HFFc6 (cell line): ENCODE results near the gene PKD1L1. TPM values are rescaled to one million over a fixed set of nuclear protein-coding genes. Genes with fewer than 3 reads are reported as not detected.

Experiments
- DNase-seq: peaks from one replicate; pipeline ENCODE4 v3.0.0-alpha.2; 2018
- H3K27ac Mint-ChIP-seq: 2 replicates; pipeline ENCODE4 v1.8.0; 2020; ENCODE audit warnings: mild to moderate bottlenecking, mixed read lengths
- H3K27me3 Mint-ChIP-seq: 2 replicates; pipeline ENCODE4 v1.8.0; 2021; ENCODE audit warnings: mild to moderate bottlenecking, moderate library complexity, mixed read lengths; ENCODE audit not compliant: insufficient read depth
- H3K36me3 Mint-ChIP-seq: 2 replicates; pipeline ENCODE4 v1.8.0; 2021; ENCODE audit warnings: low read depth, mixed read lengths
- H3K4me1 Mint-ChIP-seq: 2 replicates; pipeline ENCODE4 v1.8.0; 2020; ENCODE audit warnings: low read depth, mixed read lengths
- H3K4me3 Mint-ChIP-seq: 2 replicates; pipeline ENCODE4 v1.8.0; 2020; ENCODE audit warnings: mild to moderate bottlenecking, moderate library complexity, mixed read lengths
- H3K9me3 Mint-ChIP-seq: 2 replicates; pipeline ENCODE4 v1.8.0; 2020; ENCODE audit warnings: mild to moderate bottlenecking, mixed read lengths
- total RNA-seq, 6 experiments: library from RNA; stranded (reverse); fragmentation: NEBNext Ultra II Directional; extraction: Animal tissue kit (Norgen Biotek cat#: 25700); gene quantifications; 2 replicates in 1 of 6; 3 replicates in 5 of 6; pipeline ENCODE4 v1.2.3, GENCODE V29; 2021
- TF ChIP-seq, protein P1 (sequence below): fragments of 200-600 bp; sonication (generic); IDR thresholded peaks from 2 replicates; pipeline ENCODE4 v1.5.0; 2021; ENCODE audit warnings: antibody characterized with exemption, mild to moderate bottlenecking

The PKD1L1 gene
- total RNA-seq, 6 experiments from 2014 or later, result 0.03 to 0.14 TPM; not detected in 4

DNA sequence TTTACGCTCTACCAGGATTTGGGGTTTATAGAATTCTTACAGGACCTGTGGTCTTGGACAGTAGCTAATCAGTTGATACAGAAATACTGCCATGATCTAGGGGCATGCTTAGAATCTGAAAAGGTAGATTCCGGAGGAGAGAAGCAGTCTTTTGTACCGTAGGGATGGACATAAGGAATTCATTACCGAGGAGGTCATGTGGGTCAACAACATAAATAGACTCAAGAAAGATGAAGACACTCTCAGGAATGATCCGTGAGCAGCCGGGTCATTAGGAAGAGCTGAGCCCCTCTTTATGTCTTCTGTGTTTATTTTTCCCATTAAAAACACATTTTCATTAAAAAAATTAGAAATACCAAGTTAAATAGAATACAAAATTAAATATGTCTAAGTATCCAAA, 206.3 kb downstream of the PKD1L1 start:
- no peak overlapping the region for H3K27ac Mint-ChIP-seq
- no peaks in the 10 kb centered on the region for H3K36me3 Mint-ChIP-seq
- H3K9me3 Mint-ChIP-seq, result no peaks in the 10 kb centered on the region
- DNase-seq, result no peak
- H3K4me3 Mint-ChIP-seq, result no peak overlapping the region
- H3K4me1 Mint-ChIP-seq, result peaks cover 8% of the 10 kb centered on the region
- H3K27me3 Mint-ChIP-seq, result peaks cover 9% of the 10 kb centered on the region
- TF ChIP-seq, protein P1, sequence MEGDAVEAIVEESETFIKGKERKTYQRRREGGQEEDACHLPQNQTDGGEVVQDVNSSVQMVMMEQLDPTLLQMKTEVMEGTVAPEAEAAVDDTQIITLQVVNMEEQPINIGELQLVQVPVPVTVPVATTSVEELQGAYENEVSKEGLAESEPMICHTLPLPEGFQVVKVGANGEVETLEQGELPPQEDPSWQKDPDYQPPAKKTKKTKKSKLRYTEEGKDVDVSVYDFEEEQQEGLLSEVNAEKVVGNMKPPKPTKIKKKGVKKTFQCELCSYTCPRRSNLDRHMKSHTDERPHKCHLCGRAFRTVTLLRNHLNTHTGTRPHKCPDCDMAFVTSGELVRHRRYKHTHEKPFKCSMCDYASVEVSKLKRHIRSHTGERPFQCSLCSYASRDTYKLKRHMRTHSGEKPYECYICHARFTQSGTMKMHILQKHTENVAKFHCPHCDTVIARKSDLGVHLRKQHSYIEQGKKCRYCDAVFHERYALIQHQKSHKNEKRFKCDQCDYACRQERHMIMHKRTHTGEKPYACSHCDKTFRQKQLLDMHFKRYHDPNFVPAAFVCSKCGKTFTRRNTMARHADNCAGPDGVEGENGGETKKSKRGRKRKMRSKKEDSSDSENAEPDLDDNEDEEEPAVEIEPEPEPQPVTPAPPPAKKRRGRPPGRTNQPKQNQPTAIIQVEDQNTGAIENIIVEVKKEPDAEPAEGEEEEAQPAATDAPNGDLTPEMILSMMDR, result no peak

DNA sequence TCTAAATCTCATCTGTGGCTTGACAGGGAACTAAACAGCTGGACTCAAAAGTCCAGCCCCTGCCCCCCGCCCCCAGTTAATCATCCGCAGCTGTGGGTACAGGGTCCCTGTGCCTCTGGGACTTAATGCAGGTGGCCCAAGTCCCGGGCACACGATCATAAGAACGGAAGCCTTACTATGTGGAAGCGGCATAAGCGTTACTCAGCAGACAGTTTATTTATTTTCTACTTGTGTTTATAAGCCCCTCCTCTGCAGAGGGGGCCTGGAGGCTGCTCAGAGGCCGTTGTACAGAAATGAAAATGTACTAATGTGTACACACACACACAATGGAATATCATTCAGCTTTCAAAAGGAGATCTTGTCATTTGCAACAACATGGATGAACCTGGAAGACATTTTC, 208.4 kb downstream of the PKD1L1 start:
- Mint-ChIP-seq H3K27ac (no peak overlapping the region), H3K4me1 (peaks cover 9% of the 10 kb centered on the region), H3K9me3 (no peaks in the 10 kb centered on the region), H3K4me3 (no peak overlapping the region), H3K36me3 (no peaks in the 10 kb centered on the region), H3K27me3 (peaks cover 6% of the 10 kb centered on the region)
- TF ChIP-seq, protein P1, result no peak
- DNase-seq, result no peak

DNA sequence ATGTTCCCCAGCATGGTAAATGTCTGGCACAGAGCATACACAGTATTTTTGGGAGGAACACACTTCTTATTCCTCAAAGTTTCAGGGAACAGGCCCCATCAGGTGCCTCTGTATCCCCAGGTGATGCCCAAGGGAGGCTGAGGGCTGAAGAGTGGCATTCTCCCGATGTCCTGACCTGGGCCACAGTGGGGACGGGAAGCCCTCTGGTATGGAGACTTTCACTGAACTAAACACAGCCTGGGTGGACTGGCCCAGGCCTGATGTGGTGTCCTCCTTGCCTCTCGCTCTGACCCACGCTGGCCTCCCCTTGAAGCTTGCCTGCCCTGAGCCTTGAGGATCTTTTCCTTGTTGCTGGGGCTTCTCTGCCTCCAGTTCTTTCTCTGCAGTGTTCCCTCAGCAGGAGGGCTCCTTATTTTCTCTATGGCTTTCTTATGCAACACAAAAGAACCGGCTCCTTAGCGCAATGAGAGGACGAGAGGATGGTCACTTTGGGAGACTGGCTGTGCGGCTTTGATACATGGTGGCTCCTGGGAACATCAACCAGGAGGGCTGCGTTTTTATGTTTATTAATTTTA, 208.9 kb downstream of the PKD1L1 start:
- Mint-ChIP-seq H3K4me3 (no peak overlapping the region), H3K27ac (no peak overlapping the region), H3K9me3 (no peaks in the 10 kb centered on the region), H3K36me3 (no peaks in the 10 kb centered on the region), H3K4me1 (peaks cover 14% of the 10 kb centered on the region), H3K27me3 (peaks cover 9% of the 10 kb centered on the region)
- TF ChIP-seq, protein P1, result no peak
- no peak for DNase-seq

DNA sequence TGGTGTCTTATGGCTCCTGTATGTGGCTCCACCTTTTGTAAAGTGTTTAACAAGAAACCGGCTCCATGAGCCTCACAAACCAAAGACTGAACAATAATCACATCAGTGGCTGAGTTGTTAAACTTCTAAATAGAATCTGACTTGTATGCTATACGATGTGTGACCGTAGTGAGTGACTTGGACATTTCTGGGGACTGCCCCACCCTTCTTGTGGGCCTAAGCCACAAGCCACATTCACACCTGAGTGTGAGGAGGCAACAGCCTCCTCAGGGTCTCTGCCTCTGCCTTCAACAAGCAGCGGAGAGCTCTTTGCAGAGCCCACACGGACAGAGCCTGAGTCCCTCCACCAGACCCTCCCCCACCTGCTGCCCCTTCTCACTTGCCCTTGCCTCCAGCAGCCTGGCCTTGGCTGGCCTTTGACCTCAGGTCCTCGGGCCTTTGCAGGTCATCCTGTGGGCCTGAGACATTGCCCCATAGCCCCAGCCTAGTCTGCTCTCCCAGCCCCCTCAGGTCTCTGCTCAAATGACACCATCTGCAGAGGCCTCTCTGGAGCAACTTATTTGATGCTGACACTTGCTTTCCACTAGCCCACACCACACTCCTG, 209.6 kb downstream of the PKD1L1 start:
- H3K27me3 Mint-ChIP-seq, result peaks cover 12% of the 10 kb centered on the region
- H3K36me3 Mint-ChIP-seq, result no peaks in the 10 kb centered on the region
- no peak overlapping the region for H3K27ac Mint-ChIP-seq
- no peak overlapping the region for H3K4me3 Mint-ChIP-seq
- no peak for DNase-seq
- TF ChIP-seq, protein P1, result no peak
- no peaks in the 10 kb centered on the region for H3K9me3 Mint-ChIP-seq
- H3K4me1 Mint-ChIP-seq, result peaks cover 18% of the 10 kb centered on the region

DNA sequence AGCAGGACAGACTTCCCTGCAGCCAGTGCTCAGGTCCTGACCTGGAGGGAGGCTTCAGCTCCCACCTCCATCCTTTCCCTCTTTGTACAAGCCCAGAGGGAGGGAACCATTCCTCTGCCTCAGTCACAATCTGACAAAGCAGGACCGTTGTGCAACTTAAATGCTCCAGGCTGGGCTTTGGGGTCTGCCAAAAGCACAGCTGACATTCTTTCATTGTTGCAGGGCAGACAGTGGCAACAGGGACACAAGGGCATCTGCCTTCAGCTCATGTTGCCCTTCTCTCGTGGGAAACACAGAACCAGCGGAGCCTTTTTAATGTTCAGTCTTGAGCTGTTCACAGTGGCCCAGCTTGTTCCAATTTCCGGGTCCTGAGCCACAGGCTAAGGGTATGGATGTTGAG, 210.7 kb downstream of the PKD1L1 start:
- peaks cover 18% of the 10 kb centered on the region for H3K4me1 Mint-ChIP-seq

More for the DNA sequence above, 210.7 kb downstream of the PKD1L1 start:
- Mint-ChIP-seq H3K36me3 (no peaks in the 10 kb centered on the region), H3K27ac (no peak overlapping the region), H3K27me3 (peaks cover 13% of the 10 kb centered on the region), H3K4me3 (no peak overlapping the region), H3K9me3 (no peaks in the 10 kb centered on the region)
- no peak for DNase-seq
- TF ChIP-seq, protein P1, result no peak
